GM12878 (cell line): ENCODE results near the gene TMEM255B. TPM values are rescaled to one million over a fixed set of nuclear protein-coding genes. Genes with fewer than 3 reads are reported as not detected.

ENCODE experiments used
- ATAC-seq: fragments of 200-7000 bp; cut with Tn5 transposase; 3 replicates; pipeline ENCODE4 v1.9.1; 2020; ENCODE audit warnings: mild to moderate bottlenecking, moderate library complexity
- BruUV-seq: library from RNA; stranded (reverse); fragments of 400-500 nt; replicated peaks from 2 replicates; lab custom pipeline; 2021; lab: Mats Ljungman, UMichigan
- CTCF ChIA-PET: fragments of 300-600 bp; sonication (Branson Sonifier 250); formaldehyde crosslinking; extraction: SDS; loops from one replicate; lab custom pipeline; 2021; ENCODE audit warnings: inconsistent platforms; lab: Yijun Ruan, JAX
- POLR2A ChIA-PET: fragments of 350-600 bp; formaldehyde crosslinking; extraction: SDS; loops from one replicate; lab custom pipeline; 2021; ENCODE audit warnings: inconsistent platforms; lab: Charles Lee
- RAD21 ChIA-PET: fragments of 300-600 bp; sonication (Branson Sonifier 250); formaldehyde crosslinking; loops from one replicate; lab custom pipeline; 2023; ENCODE audit warnings: antibody characterized with exemption; ENCODE audit not compliant: unreplicated experiment; lab: Charles Lee
- SMC1A ChIA-PET: fragments of 300-600 bp; sonication (Branson Sonifier 250); formaldehyde crosslinking; loops from one replicate; lab custom pipeline; 2023; ENCODE audit not compliant: unreplicated experiment, uncharacterized antibody; lab: Charles Lee
- DNase-seq: peaks from one replicate; pipeline ENCODE4 v3.0.0-alpha.2; 2011; ENCODE audit warnings: low read depth, low spot score
- FAIRE-seq: peaks from 3 replicates; lab custom pipeline; 2011; peaks lifted over from hg19 to GRCh38; lab: Jason Lieb, UNC
- H2AFZ ChIP-seq: 2 replicates; pipeline ENCODE4 v1.6.0; 2011; ENCODE audit warnings: low read depth, low read length, control low read depth; ENCODE audit not compliant: control insufficient read depth
- H3K27ac ChIP-seq: 2 replicates; pipeline ENCODE4 v1.5.1; 2011; ENCODE audit warnings: control low read depth; ENCODE audit not compliant: control insufficient read depth, insufficient read depth
- H3K27me3 ChIP-seq, 2 experiments: replicated peaks in 1 of 2; 2 replicates each; pipeline versions ENCODE4 v1.6.0 to v1.6.1; 2011; ENCODE audit warnings: low read length in 1 of 2; ENCODE audit not compliant: control insufficient read depth in 2 of 2, insufficient read depth in 2 of 2
- H3K36me3 ChIP-seq, 2 experiments: 2 replicates each; pipeline ENCODE4 v1.5.1; 2011; ENCODE audit warnings: low read length in 1 of 2; ENCODE audit not compliant: control insufficient read depth in 2 of 2, insufficient read depth in 2 of 2
- H3K4me1 ChIP-seq: 2 replicates; pipeline ENCODE4 v1.6.1; 2011; ENCODE audit warnings: mild to moderate bottlenecking, low read length, moderate library complexity, mixed read lengths; ENCODE audit not compliant: control insufficient read depth, insufficient read depth
- H3K4me2 ChIP-seq: 2 replicates; pipeline ENCODE4 v1.6.0; 2011; ENCODE audit warnings: control low read depth; ENCODE audit not compliant: control insufficient read depth, insufficient read depth
- H3K4me3 ChIP-seq: fragments of 200-600 bp; sonication (generic); 2 replicates; pipeline ENCODE4 v1.5.1; 2016
- H3K79me2 ChIP-seq: 2 replicates; pipeline ENCODE4 v1.6.0; 2011; ENCODE audit warnings: low read length; ENCODE audit not compliant: control insufficient read depth, insufficient read depth
- H3K9ac ChIP-seq: 2 replicates; pipeline ENCODE4 v1.8.0; 2011; ENCODE audit warnings: low read length, control low read depth, mixed read lengths; ENCODE audit not compliant: control insufficient read depth, insufficient read depth
- H3K9me3 ChIP-seq: replicated peaks from 3 replicates; pipeline ENCODE4 v1.5.1; 2011; ENCODE audit warnings: mild to moderate bottlenecking, low read length; ENCODE audit not compliant: control insufficient read depth, insufficient read depth
- H4K20me1 ChIP-seq: 2 replicates; pipeline ENCODE4 v1.6.0; 2011; ENCODE audit not compliant: control insufficient read depth, insufficient read depth
- ATF2 ChIP-seq: IDR thresholded peaks from 2 replicates; pipeline ENCODE4 v1.6.1; 2012; ENCODE audit warnings: low read length, inconsistent platforms
- BHLHE40 ChIP-seq, 2 experiments: fragments of 450-650 bp in 1 of 2; IDR thresholded peaks; 2 replicates each; pipeline ENCODE4 v1.6.1; 2011 to 2017; ENCODE audit warnings: low read depth in 2 of 2, borderline replicate concordance in 1 of 2, improper control_type of control experiment in 1 of 2, low read length in 1 of 2, mild to moderate bottlenecking in 1 of 2
- CREM ChIP-seq: IDR thresholded peaks from 2 replicates; pipeline ENCODE4 v1.6.1; 2014; ENCODE audit warnings: antibody characterized with exemption, low read depth
- DPF2 ChIP-seq: fragments of 450-650 bp; IDR thresholded peaks from 2 replicates; pipeline ENCODE4 v1.6.1; 2017; ENCODE audit warnings: mild to moderate bottlenecking
- ETV6 ChIP-seq, 2 experiments: fragments of 450-650 bp in 1 of 2; IDR thresholded peaks in 1 of 2; conservative IDR thresholded peaks in 1 of 2; 2 replicates each; pipeline ENCODE4 v1.6.1; 2014; ENCODE audit warnings: antibody characterized with exemption in 1 of 2, borderline replicate concordance in 1 of 2, low read depth in 1 of 2, mild to moderate bottlenecking in 1 of 2, moderate library complexity in 1 of 2
- GATAD2B ChIP-seq: fragments of 450-650 bp; conservative IDR thresholded peaks from 2 replicates; pipeline ENCODE4 v1.6.1; 2017; ENCODE audit warnings: low read depth, mild to moderate bottlenecking, moderate library complexity
- JUND ChIP-seq: IDR thresholded peaks from 2 replicates; pipeline ENCODE4 v1.6.1; 2012; ENCODE audit warnings: low read depth, mild to moderate bottlenecking, low read length, improper control_type of control experiment, moderate library complexity
- MEF2A ChIP-seq: IDR thresholded peaks from 2 replicates; pipeline ENCODE4 v1.6.1; 2011; ENCODE audit warnings: low read depth, mild to moderate bottlenecking, low read length, moderate library complexity; ENCODE audit not compliant: insufficient read depth
- NFIC ChIP-seq: IDR thresholded peaks from 2 replicates; pipeline ENCODE4 v1.6.1; 2012; ENCODE audit warnings: low read depth, mild to moderate bottlenecking, inconsistent platforms, low read length, moderate library complexity
- NFYB ChIP-seq: IDR thresholded peaks from 2 replicates; pipeline ENCODE4 v1.6.1; 2011; ENCODE audit warnings: low read depth, mild to moderate bottlenecking, low read length, improper control_type of control experiment, moderate library complexity; ENCODE audit not compliant: insufficient read depth
- PAX8 ChIP-seq: fragments of 450-650 bp; IDR thresholded peaks from 2 replicates; pipeline ENCODE4 v1.6.1; 2017; ENCODE audit warnings: mild to moderate bottlenecking, moderate library complexity
- SIX5 ChIP-seq: IDR thresholded peaks from 2 replicates; pipeline ENCODE4 v1.6.1; 2011; ENCODE audit warnings: mild to moderate bottlenecking, low read depth, low read length, moderate library complexity; ENCODE audit not compliant: severe bottlenecking
- SMAD1 ChIP-seq: fragments of 450-650 bp; IDR thresholded peaks from 2 replicates; pipeline ENCODE4 v1.6.1; 2018; ENCODE audit warnings: mild to moderate bottlenecking, low read depth; ENCODE audit not compliant: partially characterized antibody
- SP1 ChIP-seq: IDR thresholded peaks from one replicate; pipeline ENCODE4 v1.6.1; 2011; ENCODE audit warnings: low read depth, low read length
- SUZ12 ChIP-seq: fragments of 200-600 bp; sonication (generic); IDR thresholded peaks from one replicate; pipeline ENCODE4 v1.6.1; 2018; ENCODE audit warnings: antibody characterized with exemption, mild to moderate bottlenecking; ENCODE audit not compliant: unreplicated experiment
- TAF1 ChIP-seq: IDR thresholded peaks from 2 replicates; pipeline ENCODE4 v1.6.1; 2011; ENCODE audit warnings: mild to moderate bottlenecking, low read depth, low read length, borderline replicate concordance
- ZNF217 ChIP-seq: fragments of 450-650 bp; IDR thresholded peaks from 2 replicates; pipeline ENCODE4 v1.6.1; 2017; ENCODE audit warnings: antibody characterized with exemption, mild to moderate bottlenecking
- ZNF274 ChIP-seq: IDR thresholded peaks from one replicate; pipeline ENCODE4 v1.8.0; 2011; ENCODE audit not compliant: insufficient read length, insufficient read depth
- WGBS: methylation state at CpG from one replicate; pipeline ENCODE4 v1.1.6; 2016; ENCODE audit warnings: low lambda C conversion rate; ENCODE audit not compliant: insufficient replicate concordance, insufficient coverage; ENCODE audit errors: missing lambda C conversion rate; 5-methylcytosine and 5-hydroxymethylcytosine counted together
- in situ Hi-C: fragments of 300-500 bp; cut with MboI; formaldehyde crosslinking; loops from 9 replicates; pipeline ENCODE4 v1.14.3; 2018; ENCODE audit warnings: mixed read lengths
- intact Hi-C: fragments of 100-400 bp; cut with micrococcal nuclease; formaldehyde crosslinking; loops from one replicate; pipeline ENCODE4 v1.14.2; 2022; ENCODE audit not compliant: unreplicated experiment
- polyA plus RNA-seq, 11 experiments: library from polyadenylated mRNA; depleted of rRNA in 4 of 11; unstranded in 6 of 11; stranded (reverse) in 5 of 11; fragments of >200 nt; fragmentation: Nextera tagmentation in 4 of 11; fragmentation: Illumina TruSeq in 1 of 11; extraction: Ambion mirVana in 4 of 11; extraction: Trizol in 1 of 11; gene quantifications; 1 replicate in 1 of 11; 2 replicates in 10 of 11; pipeline versions ENCODE4 v1.2.1 to v1.2.3, GENCODE V29; 2011 to 2016; ENCODE audit warnings: inconsistent platforms in 2 of 11, missing spikeins in 2 of 11, low read depth in 1 of 11
- total RNA-seq, 4 experiments: library from RNA; depleted of rRNA in 3 of 4; stranded (reverse); fragments of >200 nt in 3 of 4; fragmentation: Illumina TruSeq in 1 of 4; extraction: Trizol in 1 of 4; gene quantifications; 2 replicates each; pipeline versions ENCODE4 v1.2.1 to v1.2.3, GENCODE V29; 2013 to 2021

TMEM255B gene
- total and polyA plus RNA-seq, 10 of the 15 experiments (the other 5 are each of a cell fraction or from before 2014, with no cell fraction given), result 0.04 to 0.62 (median 0.13) TPM; not detected in 3

GRCh38 chr13:113792886-113793717 is 34.1 kb downstream of the TMEM255B start:
- ChIA-PET POLR2A (no interaction called here), SMC1A (no interaction called here), RAD21 (no interaction called here), CTCF (no interaction called here)
- Histone ChIP-seq H3K27ac (no peak overlapping the region), H3K4me2 (no peak overlapping the region), H3K9ac (no peak overlapping the region), H3K4me1 (no peaks in the 10 kb centered on the region), H3K4me3 (no peak overlapping the region), H2AFZ (no peak overlapping the region), H4K20me1 (no peaks in the 10 kb centered on the region), H3K27me3 (no peaks in the 10 kb centered on the region), H3K36me3 (no peaks in the 10 kb centered on the region), H3K9me3 (no peaks in the 10 kb centered on the region), H3K79me2 (no peaks in the 10 kb centered on the region)
- intact Hi-C loops, result no loop called here
- BruUV-seq, result no TSS peak
- in situ Hi-C loops, result no loop called here
- FAIRE-seq (no peak), ATAC-seq (no peak), DNase-seq (no peak)
- WGBS, result 57% methylated on average over 33 of the region's 33 CpGs
- TF ChIP-seq GATAD2B (no peak), SMAD1 (no peak), ATF2 (no peak), DPF2 (no peak), BHLHE40 (IDR thresholded peaks at IDR 0.05; ENCODE audit: borderline replicate concordance in 1 of 2, low read depth in 2 of 2, low read length in 1 of 2) (no peak), CREM (no peak), SIX5 (no peak), ZNF274 (no peak), PAX8 (no peak), NFIC (no peak), SP1 (no peak), MEF2A (no peak), ZNF217 (no peak), TAF1 (no peak), SUZ12 (no peak), ETV6 (conservative IDR thresholded peaks at IDR 0.05 in 1 of 2, IDR thresholded peaks at IDR 0.05 in 1 of 2; ENCODE audit: borderline replicate concordance in 1 of 2, low read depth in 1 of 2) (no peak), NFYB (no peak), JUND (no peak)
